GM04503 (cell line): ENCODE data around the gene POLN.
"Not testable (repeated sequence)": the region's sequence is repeated elsewhere in the genome, so short reads cannot be mapped to it uniquely, and the experiment has no call there.

Source experiments
- DNase-seq: peaks from one replicate; pipeline ENCODE4 v3.0.0-alpha.2; 2012; ENCODE audit warnings: low read depth

The POLN gene

DNA sequence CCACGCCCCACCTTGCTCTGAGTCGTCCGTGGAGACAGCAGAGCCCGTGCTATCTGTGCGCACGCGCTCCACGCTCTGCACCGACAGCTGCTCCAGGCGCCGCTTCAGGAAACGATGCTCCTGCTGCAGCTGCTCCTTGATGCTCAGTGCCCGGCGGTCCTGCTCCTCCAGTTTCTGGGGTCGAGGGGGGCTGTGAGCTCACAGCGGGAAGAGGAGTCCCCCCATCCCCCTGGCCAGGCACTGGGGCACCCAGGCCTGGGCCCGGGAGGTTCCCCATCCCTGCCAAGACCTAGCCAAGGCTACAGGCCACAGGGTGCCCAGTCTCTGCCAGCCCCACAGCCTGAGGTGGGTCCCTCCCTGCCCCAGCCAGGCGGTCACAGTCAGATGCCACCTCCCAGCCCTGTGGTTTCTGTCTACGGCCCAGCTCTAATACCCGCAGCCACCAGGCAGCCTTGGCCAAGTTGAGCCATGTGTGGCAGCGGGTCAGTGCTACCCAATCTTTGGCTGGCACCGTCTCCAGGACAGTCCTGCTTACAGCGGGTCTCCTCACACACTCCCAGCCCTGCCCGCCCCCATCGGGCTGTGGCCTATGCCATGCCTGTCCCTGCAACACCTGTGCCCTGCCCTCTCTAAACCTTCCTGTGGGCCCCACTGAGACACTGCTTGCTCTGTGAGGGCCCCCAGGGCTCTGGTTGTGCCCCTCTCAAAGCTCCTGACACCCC lies 9.3 kb upstream of the POLN start:
- no peak for DNase-seq

DNA sequence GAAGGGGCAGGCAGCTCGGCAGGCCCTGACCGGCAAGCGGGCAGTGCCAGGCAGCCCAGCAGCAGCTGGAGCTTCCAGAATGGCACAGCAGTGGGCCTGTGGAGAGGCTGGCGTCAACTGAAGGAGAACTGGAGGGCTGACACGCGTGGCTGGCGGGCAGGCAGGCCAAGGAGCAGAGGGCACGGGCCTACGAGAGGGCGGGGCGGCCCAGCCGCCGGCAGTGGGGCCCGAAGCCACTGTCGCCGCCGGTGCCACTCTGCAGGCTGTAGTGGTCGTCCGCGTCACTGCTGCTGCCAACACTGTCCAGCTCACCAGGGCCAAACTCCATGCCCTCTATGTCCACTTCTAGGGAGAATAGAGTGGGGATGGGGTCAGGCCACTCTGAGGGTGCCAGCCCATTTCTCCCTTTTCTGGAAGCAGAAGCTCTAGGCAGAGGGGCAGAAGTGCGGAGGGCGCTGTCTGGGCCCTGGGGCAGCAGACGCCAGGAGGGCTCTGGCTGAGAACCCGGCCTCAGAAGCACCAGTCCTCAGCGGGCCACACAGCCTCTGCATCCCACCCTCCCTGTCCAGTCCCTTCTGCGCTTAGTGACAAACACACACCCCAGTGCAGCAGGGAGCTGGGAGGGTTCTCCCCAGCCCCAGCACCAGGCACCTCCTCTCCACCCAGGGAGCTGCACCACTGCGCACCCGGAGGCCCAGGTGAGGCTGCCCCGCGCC lies 8.6 kb upstream of the POLN start:
- no peak for DNase-seq

DNA sequence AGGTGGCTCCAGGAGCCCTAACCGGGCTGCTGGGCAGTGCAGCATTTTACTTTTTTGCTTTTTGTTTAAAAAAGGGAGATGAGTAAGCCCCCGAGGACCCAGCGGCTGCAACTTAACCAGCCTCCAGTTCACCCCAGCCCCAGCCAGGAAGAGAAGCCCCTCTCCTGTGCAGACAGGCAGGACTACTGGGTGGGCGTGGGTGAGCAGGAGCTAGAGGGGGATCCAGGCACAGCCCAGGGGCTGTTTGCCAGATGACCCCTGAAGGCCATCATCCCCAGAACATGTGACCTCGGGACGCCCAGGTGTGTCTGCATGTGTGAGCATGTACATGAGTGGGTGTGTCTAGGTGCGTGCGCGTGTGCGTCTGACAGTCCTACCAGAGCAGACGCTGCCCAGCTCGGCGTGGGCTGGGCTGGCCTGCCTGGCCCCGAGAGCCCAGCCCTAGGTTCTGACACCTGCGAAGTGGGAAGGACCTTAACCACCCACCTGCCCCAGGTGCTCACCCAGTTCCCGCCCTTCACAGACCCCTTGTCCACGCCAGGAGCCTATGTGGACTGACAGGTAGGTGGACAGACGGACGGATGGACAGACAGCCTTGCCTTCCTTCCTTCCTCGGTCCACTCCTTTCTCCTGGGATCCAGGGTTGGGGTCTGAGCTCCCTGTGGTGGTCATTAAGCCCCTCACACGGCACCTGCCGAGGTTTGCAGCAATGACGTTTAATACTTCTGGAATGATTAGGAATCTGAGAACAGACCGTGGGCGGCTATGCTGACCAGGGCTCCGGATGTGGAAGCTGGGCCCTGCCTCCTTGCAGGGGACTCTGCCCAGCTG lies 7.8 kb upstream of the POLN start:
- DNase-seq = no peak

DNA sequence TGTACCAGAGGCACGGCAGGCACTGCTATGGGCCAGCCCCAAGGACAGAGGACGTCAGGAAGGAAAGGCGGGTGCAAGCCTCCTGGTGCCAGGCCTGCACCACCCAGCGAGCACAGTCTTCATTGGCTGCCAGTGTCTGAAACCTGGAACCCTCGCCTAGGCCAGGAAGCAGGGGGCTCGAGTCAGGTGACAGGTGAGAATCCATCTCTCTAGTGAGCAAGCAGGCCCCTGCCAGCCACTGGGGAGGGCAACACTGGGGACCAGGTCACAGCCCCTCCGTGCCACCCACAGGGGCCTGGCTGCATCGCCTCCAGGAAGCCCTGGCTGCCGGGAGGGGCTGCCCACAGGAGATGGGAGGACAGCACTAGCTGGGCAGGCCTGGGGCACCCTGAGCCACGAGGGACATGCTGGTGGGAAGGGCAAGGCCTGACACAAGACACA lies 6.9 kb upstream of the POLN start:
- no peak for DNase-seq

DNA sequence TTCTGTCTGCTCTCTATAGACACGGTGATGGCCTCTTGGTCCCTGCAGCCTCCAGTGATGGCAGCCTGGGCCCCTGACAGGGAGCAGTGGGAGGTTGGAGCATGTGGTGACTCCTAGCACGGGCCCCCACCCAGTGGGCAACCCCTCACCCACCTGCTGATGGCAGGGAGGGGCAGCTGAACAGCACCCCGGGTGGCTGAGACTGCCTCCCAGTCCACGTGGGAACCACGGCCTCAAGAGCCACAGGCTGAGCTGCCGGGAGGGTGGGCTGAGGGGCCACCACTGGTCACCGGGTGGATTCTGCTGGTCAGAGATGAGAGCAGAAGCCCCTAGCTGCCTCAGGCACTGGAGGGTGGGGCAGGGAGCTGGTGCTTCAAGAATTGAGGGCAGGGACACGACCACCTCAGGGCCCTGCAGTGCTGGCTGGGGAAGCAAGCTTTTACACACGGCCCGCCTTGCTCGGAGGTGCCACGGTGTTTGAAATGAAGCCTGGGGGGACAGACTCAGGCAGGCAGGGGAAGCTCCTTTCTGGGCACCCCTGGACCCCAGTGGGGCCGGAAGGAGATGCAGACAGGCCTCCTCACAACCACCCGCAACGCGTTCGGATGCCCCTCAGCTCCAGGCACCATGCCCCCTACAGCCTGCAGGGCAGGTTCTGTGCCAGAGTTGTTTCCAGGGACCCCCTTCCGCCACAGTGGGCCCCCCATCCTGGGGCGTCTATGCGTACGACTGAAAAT lies 6.3 kb upstream of the POLN start:
- DNase-seq = no peak

DNA sequence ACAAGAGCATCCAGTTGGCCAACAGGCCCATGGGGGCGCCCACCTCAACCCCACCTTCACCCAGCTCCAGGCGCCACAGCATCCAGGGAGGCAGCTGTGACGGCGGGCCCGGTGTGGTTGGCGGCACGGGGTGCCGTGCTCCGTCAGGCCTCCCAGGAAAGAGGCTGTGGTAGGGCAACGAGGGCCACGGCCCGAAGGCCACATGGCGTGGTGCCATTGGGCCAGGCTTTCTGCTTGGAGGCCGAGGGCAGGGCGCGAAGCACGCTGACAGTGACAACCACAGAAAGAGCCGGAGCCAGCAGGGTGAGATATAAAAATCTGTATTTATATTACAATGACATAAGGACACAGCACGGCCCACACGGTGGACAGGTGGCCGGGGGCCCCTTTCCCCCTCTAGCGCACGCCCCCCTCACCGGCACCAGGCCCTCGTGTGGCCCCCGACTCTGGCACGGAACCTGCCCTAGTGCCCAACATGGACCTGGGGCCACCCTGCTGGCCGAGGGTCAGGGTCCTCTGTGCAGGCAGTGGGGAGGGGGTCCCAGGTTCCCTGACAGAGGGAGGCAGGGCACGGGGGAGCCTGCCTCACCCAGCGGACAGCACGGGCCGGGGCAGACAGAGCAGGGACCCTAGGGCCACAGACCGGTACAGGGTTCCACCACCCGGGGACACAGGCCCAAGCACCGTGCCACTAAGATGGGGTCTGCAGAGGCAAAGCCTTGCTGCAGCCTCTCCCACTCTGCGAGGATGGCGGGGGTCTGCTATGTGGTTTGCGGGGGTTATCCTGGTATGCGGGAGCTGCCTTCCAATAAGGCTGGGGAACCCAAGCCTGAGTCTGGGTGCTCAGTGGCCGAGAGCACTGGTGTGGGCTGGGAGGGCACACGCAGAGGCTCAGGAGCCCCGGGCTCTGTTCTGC lies 5.5 kb upstream of the POLN start:
- no peak for DNase-seq

DNA sequence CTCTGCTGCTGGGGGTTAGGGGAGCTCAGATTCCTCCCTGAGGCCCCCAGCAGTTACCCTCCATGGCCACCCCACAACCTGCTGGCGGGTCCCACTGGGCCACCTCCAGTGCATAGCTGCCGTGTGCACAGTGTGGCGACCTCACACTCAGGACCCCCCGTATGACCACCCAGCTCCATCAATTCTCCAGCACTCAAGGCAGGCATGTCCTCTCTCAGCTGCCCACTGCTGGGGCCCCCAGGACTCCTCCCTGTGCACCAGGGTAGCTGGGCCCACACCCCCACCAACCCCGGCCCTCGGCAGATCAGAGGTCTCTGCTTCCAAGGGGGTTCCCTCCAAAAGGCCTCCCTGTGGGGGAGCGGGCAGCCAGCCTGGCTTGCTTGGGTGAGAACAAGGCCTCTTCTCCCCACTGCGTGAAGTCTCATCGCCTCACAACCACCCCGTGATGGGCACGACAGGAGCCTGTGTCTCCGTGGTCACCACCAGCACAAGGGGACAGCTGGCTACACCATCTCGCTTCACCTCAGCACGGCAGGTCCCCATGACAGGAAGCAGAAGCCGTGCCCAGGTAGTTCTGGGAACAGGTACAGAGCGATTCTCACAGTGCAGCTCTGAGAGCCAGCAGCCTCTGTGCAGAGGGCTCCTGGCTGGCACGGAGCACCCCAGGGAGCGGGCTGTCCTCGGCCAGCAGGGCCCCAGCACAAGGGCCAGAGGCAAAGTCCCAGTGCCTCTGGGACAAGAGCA lies 4.6 kb upstream of the POLN start:
- DNase-seq = no peak

DNA sequence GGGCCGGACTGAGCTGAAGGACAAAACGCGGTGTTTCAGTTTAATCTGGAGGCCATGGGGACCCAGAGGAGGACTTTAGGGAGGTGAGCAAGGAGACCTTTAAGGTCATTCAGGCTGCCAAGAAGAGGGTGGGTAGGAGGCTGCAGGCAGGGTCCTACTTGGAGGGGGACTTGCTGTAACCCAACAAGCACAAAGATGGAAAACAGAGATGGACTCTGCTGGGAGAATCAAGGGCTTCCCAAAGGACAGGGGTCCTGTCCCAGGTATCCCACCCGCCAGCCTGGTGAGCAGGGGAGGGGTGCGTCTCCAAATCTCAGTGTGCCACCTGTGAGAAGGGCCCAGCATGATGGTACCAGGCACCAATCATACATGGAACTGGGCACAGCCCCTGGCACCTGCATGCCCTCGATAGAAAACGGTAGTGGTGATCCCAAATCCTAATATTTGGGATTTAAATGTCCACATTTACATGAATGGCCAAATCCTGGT lies 3.9 kb upstream of the POLN start:
- no peak for DNase-seq

DNA sequence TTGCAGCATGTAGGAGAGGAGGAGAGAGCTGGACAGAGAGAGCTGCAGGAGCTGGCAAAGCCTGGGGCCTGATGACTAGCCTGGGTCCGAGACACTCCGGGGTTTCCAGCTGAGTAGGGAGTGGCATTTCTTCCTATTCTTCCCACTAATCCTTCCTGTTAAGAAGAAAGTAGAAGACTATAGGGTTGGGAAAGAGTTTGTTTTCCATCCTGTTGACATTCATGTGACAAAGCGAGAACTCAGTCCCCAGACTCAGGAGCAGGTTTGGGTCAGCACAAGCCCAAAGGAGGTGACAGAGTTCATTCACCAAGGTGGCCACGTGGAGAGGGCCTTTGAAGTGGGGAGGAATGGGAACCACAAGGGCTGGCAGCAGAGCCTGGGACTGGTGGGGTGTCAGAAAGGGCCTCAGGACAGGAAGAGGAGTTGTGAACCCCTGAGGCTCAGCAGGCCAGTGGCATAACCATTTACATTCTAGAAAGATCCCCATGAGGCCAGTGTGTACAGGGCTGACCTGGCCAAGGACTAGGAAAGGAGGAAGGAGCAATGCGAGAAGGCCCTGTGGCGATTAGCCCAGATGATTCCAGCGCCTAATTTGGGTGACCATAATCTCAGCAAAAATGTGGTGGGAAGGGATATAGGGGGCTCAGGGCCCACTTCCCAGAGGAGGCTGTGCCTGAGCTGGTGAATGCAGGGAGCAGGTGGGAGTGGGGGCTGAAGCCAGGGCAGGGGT lies 3.3 kb upstream of the POLN start:
- no peak for DNase-seq

DNA sequence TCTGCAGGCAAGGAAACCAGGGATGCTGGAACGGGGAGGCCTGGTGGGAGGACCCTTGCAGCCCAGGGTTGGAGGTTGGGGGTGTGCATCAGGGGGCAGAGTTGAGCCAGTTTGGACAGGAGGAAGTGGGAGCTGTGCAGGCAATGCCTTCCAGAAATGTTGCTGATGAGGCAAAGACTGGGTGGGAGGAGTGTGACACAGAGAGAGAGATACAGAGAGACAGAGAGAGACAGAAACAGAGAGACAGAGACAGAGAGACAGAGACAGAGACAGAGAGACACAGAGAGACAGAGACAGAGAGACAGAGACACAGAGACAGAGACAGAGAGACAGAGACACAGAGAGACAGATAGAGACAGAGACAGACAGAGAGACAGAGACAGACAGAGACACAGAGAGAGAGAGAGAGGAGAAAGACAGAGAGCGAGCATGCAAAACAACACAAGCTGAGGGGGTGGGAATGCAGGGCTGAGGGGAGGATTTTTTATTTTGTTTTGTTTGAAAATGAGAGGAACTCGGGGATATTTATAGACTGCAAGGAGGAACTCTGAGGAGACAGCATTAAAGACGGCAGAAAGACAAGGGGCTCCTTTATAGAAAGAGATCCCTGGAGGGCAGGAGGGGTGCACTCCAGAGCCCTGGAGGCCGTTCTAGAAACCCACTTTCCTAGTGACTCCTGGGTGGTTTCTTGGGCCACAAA lies 1.9 kb upstream of the POLN start:
- DNase-seq = no peak

DNA sequence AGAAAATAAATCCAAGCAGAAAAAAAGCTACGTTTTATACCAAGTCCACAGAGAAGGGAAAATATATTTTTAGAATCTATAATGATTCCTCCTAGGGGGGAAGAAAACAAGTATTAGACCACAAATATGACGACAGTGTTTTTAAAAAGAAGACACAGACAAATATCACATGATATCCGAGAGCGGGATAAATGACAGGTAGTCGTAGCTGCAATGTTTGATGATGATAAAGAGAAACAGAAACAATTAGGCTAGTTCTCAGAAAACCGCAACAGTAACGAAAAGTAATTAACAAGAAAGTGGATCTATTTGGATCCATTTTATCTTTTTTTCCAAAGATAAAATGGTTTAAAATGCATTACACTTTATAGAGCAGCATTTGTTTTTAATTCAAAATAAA lies 918 bp downstream of the POLN start:
- no peak for DNase-seq

DNA sequence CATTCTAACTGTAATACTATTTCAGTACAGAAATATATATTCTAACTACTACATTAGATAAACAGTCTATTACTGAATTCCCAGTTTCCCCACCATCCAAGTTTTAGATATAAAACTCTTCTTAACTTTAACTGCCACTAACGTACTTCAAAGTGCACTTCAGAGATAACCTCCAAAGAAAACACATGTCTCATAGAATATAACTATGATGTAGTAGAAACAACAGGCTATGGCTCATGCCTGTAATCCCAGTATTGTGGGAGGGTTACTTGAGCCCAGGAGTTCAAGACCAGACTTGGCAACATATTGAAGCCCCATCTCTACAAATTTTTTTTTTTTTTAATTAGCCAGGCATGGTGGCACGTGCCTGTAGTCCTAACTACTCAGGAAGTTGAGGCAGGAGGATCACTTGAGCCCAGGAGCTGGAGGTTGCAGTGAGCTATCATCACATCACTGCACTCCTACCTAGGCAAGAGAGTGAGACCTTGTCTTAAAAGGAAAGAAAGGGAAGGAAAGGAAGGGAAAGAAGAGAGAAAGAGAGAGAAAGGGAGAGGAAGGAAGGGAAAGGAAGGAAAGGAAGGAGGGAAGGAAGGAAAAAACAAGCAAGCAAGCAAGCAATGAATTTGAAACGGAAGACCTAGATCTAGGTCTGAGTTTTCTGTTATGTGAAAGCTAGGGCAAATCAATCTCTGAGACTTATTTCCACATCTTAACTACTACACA lies 4.8 kb downstream of the POLN start:
- DNase-seq = no peak

DNA sequence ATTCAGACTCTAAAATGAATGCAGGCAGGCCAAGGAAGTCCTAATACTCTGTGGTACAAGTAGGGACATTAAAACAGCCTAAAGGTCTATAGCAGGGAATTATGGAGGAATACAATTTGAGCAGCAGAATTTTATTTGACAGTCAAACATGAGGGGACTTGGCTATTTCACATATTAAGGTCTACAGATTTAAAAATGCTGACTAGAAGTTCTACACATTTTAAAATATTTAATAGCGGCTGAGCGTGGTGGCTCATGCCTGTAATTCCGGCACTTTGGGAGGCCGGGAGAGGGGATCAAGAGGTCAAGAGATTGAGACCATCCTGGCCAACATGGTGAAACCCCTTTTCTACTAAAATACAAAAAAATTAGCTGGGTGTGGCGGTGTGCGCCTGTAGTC lies 10.8 kb downstream of the POLN start:
- DNase-seq = no peak

DNA sequence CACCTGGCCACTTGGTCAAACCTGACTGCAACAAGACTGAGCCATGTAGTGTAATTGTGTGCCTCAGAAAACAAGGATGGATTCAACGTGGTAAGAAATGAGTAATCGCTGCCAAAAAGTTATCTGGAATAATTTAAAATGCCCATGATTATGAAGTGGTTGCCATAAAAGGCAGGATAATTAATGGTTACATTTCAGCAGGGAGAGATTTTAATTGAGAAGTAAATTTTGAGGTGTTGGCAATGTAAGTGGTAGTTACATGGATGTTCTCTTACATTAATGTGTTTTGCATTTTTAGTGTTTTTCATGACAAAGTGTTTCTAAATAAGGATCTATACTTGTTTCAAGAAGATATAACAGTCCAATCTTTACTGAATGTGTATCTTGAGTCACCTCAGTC lies 15.7 kb downstream of the POLN start:
- DNase-seq = no peak

DNA sequence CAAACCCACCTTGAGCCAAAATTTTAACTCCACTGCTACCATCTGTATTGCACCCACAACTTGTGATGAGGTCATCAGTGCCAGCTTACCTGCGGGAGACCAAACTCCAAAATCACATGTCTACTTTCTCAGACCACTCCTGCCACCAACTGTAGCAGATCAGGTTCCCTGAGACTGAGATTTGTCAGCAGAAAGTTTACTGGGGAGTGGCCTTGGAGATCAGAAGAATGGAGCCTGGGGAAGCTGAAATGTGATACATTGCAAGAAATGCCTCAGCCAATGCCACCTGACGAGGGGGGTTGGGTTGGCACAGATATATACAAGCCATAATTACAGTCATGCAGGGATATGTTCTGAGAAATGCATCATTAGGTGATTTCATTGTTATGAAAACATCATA lies 19.1 kb downstream of the POLN start:
- no peak for DNase-seq

DNA sequence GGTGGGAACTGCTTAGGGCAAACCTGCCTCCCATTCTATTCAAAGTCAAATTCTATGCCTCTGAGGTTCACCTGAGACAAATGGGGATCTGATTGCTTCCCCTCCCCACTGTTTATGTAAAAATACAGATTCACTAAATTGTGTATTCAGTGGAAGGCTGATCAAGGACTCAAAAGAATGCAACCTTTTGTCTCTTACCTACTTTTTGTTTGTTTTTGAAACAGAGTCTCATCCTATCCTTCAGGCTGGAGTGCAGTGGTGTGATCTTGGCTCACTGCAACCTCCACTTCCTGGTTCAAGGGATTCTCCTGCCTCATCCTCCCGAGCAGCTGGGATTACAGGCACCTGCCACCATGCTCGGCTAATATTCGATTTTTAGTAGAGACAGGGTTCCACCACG lies 20.5 kb downstream of the POLN start:
- DNase-seq = not testable (repeated sequence)

DNA sequence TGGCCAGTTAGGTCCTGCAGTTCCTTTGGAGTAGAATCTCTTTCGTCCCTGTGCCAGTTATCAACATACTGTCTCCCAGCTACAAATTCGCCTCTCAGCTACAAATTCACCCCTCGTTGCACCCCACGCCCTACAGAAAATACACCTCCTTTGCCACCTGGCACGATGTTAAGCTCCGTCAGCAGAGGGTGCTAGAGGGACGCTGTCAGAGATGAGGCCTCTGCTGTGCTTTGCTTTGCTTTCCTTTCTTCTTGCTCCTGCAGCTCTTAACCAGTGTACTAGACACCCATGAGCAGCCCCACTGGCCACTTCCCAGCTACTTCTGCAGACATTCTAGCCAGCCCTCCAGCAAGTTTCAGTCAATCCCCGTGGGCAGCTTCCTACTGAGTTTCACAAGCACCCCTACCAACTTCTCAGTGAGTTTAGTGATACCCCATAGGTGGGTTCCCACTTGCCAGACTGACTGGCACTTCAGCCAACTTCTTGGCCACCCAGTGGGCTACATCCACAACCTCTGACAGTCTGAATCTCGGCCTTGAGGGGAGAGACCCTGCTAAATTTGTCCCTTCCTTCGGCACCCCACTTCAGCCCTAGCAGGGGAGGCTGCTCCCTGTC lies 21.8 kb downstream of the POLN start:
- no peak for DNase-seq

DNA sequence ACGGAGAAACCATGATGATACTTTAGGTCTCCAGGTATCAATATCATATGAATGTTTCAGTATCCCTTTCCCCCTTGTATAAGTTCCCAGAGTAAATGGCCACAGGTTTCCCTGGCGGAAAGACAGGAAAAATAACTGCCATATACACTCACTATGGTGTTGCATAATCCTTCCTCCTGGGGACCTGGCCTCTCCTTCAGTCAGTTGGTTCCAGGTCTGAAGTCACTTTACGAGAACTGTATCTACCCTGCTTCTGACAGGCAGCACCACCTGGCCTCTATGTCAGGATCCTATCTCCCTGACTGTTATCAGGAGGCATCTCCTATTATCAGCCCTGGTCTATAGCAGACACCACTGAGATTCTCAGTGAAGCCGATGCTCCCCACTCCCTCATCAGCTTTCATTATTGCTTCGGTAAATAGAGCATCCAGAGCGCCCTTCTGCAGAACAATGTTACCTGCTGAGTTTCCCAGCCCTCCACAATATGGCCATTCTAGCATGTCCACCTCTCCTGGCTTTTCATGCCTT lies 22.6 kb downstream of the POLN start:
- no peak for DNase-seq
